GM18511 (cell line): ENCODE results near the gene CMSS1.

Source experiments
- ATAC-seq: cut with Tn5 transposase; IDR thresholded peaks from one replicate; pipeline ENCODE4 v1.9.1; 2021; ENCODE audit warnings: mild to moderate bottlenecking, moderate library complexity; ENCODE audit not compliant: unreplicated experiment

The CMSS1 gene

GRCh38 chr3:100159331-100160153 lies 341.9 kb downstream of the CMSS1 start:
- ATAC-seq, result no peak

- ATAC-seq, result no peak
Measured at GRCh38 chr3:100160521-100160920, 342.9 kb downstream of the CMSS1 start.

- ATAC-seq, result no peak
Measured at GRCh38 chr3:100163787-100164186, 346.1 kb downstream of the CMSS1 start.

GRCh38 chr3:100164743-100165142 lies 347.1 kb downstream of the CMSS1 start:
- ATAC-seq, result no peak

- no peak for ATAC-seq
Measured at GRCh38 chr3:100165926-100166550, 348.4 kb downstream of the CMSS1 start.

GRCh38 chr3:100169201-100169920 lies 351.7 kb downstream of the CMSS1 start:
- ATAC-seq, result no peak

- no peak for ATAC-seq
Measured at GRCh38 chr3:100170486-100170885, 352.8 kb downstream of the CMSS1 start.

- no peak for ATAC-seq
Measured at GRCh38 chr3:100171211-100171914, 353.7 kb downstream of the CMSS1 start.

- no peak for ATAC-seq
Measured at GRCh38 chr3:100173961-100174360, 356.3 kb downstream of the CMSS1 start.

GRCh38 chr3:100175637-100176280 lies 358.1 kb downstream of the CMSS1 start:
- ATAC-seq, result no peak

- ATAC-seq, result no peak
Measured at GRCh38 chr3:100179692-100180349, 362.2 kb downstream of the CMSS1 start.

- ATAC-seq, result no peak
Measured at GRCh38 chr3:100183608-100184125, 366.0 kb downstream of the CMSS1 start.

- no peak for ATAC-seq
Measured at GRCh38 chr3:100184948-100185570, 367.4 kb downstream of the CMSS1 start.

- no peak for ATAC-seq
Measured at GRCh38 chr3:100185847-100186246, 368.2 kb downstream of the CMSS1 start.

- ATAC-seq, result no peak
Measured at GRCh38 chr3:100189444-100189964, 371.8 kb downstream of the CMSS1 start.

- ATAC-seq, result no peak
Measured at GRCh38 chr3:100195375-100195774, 377.7 kb downstream of the CMSS1 start.

GRCh38 chr3:100197876-100198275 lies 380.2 kb downstream of the CMSS1 start:
- ATAC-seq, result no peak

- no peak for ATAC-seq
Measured at GRCh38 chr3:100198579-100199269, 381.1 kb downstream of the CMSS1 start.

GRCh38 chr3:100205171-100205570 lies 387.5 kb downstream of the CMSS1 start:
- ATAC-seq, result no peak
